A549 treated with ZK216348 at 1 μM for 4 hours (cell line): ENCODE measurements around the gene JAM2. TPM values are rescaled to one million over a fixed set of nuclear protein-coding genes. Genes with fewer than 3 reads are reported as not detected.

Experiments used
- total RNA-seq: library from RNA; stranded (reverse); fragments of 200-300 nt; extraction: Qiagen RNA extraction; gene quantifications from 5 replicates; pipeline ENCODE4 v1.2.3, GENCODE V29; 2022; ENCODE audit warnings: low read depth

JAM2 gene
- total RNA-seq: not detected in 5 replicates

DNA sequence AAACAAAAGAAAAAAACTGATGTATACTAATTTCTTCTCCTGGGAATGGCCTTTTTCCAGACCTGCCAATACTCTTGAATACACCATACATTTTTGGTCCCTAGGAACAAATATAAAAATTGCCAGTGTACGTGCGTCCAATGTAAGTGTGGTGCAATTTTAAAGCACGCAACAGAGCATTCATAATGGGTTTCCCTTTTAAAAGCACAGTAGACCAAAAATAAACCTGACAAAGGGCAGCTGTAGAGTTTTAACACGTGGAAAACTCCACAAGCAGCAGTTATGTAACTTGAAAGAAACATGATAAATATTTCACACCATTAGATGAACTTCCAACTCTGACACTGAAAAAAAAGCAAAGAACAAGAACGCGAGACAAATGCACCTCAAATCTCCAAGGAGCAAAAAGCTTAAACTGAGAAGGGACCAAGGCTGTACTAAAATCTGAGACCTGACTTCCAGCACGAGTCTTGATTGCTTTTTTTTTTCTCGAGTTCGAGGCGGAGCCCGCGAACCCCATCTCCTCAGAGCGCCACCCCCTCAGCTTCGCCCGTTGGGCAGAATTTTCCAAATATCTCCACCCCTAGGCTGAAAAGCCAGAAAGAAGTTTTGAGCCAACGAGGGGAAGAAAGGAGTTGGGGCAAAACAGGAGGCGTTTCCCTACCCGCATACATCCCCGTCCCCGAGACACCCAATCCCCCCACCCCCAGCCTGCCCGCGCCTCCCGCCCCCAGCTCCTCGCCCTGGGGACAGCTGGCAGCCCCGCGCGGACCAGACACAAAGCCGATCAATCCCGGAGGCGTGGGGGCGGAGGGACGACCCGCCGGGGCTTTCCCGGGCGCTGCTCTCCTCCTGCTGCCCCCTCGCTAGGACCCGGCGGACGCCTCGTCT lies at the start of gene JAM2:
Gene JAM2 (plus strand): TSS at position 599 of the 891 bp plus-strand sequence. CDS start 564 bp downstream, outside the sequence.

GRCh38 chr21:25607151-25608043 lies 31.7 kb upstream of the JAM2 start, which contains the start of gene MRPL39:
Gene MRPL39, minus strand, starts transcription at chr21:25607481. Its CDS starts 6 bp downstream, at chr21:25607475.

DNA sequence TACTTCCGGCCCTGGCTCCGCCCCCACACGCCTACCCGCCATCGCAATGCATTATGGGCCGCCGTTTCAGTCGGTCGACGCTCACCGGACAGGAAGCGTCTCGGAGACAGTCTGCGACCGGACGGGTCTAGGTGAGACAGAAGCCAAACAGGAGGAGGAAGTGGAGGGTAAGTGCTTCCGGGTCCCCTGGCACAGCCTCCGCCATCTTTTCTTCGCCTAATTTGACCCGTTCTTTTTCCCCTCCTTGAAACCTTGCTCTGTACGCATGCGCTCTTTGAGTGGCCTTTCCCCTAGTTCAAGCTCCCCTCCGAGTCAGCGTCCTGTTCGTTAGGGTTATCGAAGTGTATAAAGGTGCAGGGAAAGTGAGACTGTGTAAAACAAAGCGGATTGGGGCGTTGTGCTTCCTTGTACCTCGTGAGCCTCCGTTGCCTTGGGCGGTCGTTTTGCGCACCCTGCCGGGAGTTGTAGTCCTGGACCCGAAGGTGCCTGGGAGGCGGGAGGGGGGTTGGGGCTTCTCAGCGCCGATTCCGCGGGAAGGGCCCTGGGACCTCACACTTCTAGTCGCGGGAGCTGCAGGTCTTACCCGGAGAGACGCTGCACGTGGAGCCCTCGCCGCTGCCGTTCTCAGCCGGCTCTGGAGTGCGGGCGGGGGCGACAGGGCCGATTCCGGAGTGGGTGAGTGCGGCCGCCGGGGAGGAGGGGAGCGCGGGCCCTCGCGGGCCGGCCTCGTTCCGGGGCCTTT lies 96.0 kb downstream of the JAM2 start, which contains the start of the genes ATP5PF and GABPA:
Gene ATP5PF (minus strand): TSS at position 1 of the 742 bp plus-strand sequence. CDS start 5,110 bp downstream, outside the sequence.
Gene GABPA (plus strand): TSS at position 69 of the 742 bp plus-strand sequence. CDS start 6,627 bp downstream, outside the sequence.

Other genes with a start within 250 kb of the JAM2 start
- gene MRPL39, start 31.8 kb upstream of the JAM2 start, total RNA-seq: 31.8 to 38.5 TPM (median 34.9 TPM) in 5 replicates
- gene ATP5PF, start 95.6 kb downstream of the JAM2 start, total RNA-seq: 198 to 271 TPM (median 215 TPM) in 5 replicates
- gene GABPA, start 95.7 kb downstream of the JAM2 start, total RNA-seq: 4.4 to 7.3 TPM (median 6.8 TPM) in 5 replicates